ENCODE data around the gene METTL22.

- no peak for TF ChIP-seq CTCF (conservative IDR thresholded peaks at IDR 0.05; ENCODE audit: low read depth, low read length)
- no peak for TF ChIP-seq EZH2 (IDR thresholded peaks at IDR 0.05; ENCODE audit: low read length, unreplicated experiment)
- TF ChIP-seq EZH2phosphoT487 (IDR thresholded peaks at IDR 0.05; ENCODE audit: borderline replicate concordance, low read length) = no peak
Measured at GRCh38 chr16:8668113-8668512, 46.6 kb downstream of the METTL22 start.

Data from PC-3 (cell line).